B cell (primary cell): ENCODE results near the gene TBL1XR1. TPM values are rescaled to one million over a fixed set of nuclear protein-coding genes. Genes with fewer than 3 reads are reported as not detected.

Experiments
- ATAC-seq: fragments of 200-7000 bp; cut with Tn5 transposase; one replicate; pipeline ENCODE4 v1.10.0; 2021; ENCODE audit warnings: low read depth, mild to moderate bottlenecking, moderate number of reproducible peaks, moderate library complexity
- CTCF ChIA-PET: fragments of 350-600 bp; sonication (Branson Sonifier 250); formaldehyde crosslinking; loops from one replicate; lab custom pipeline; 2021; ENCODE audit warnings: antibody characterized with exemption, inconsistent platforms; lab: Charles Lee
- POLR2A ChIA-PET: fragments of 350-600 bp; sonication (Branson Sonifier 250); formaldehyde crosslinking; loops from one replicate; lab custom pipeline; 2021; ENCODE audit warnings: antibody characterized with exemption; lab: Charles Lee
- DNase-seq: peaks from one replicate; pipeline ENCODE4 v3.0.0; 2013
- H2AFZ ChIP-seq: 2 replicates; pipeline ENCODE4 v1.6.1; 2012; ENCODE audit warnings: mild to moderate bottlenecking, low read depth, low read length; ENCODE audit not compliant: insufficient read depth, poor library complexity, severe bottlenecking
- H3K27ac ChIP-seq, 2 donors: 1 replicate in 1 of 2; 2 replicates in 1 of 2; pipeline ENCODE4 v1.5.1; 2012 to 2013; ENCODE audit warnings: low read length in 2 of 2, mild to moderate bottlenecking in 2 of 2, moderate library complexity in 1 of 2
- H3K27me3 ChIP-seq, 4 experiments: fragments of 200-600 bp in 1 of 4; sonication (generic) in 1 of 4; replicated peaks in 1 of 4; 1 replicate in 2 of 4; 2 replicates in 2 of 4; pipeline versions ENCODE4 v1.6.1 to v1.7.0; 2013 to 2016; ENCODE audit warnings: low read length in 3 of 4, mild to moderate bottlenecking in 2 of 4, mixed read lengths in 1 of 4, moderate library complexity in 1 of 4; ENCODE audit not compliant: insufficient read depth in 4 of 4, control insufficient read depth in 3 of 4; ENCODE audit errors: control extremely low read depth in 1 of 4
- H3K36me3 ChIP-seq, 2 experiments: replicated peaks in 1 of 2; 1 replicate in 1 of 2; 2 replicates in 1 of 2; pipeline versions ENCODE4 v1.6.1 to v1.7.1; 2013; ENCODE audit warnings: low read length in 1 of 2; ENCODE audit not compliant: insufficient read depth in 2 of 2, control insufficient read depth in 1 of 2; ENCODE audit errors: control extremely low read depth in 1 of 2, extremely low read depth in 1 of 2
- H3K4me1 ChIP-seq, 2 donors: fragments of 200-600 bp in 1 of 2; sonication (generic) in 1 of 2; 1 replicate in 1 of 2; 2 replicates in 1 of 2; pipeline versions ENCODE4 v1.5.1 to v1.6.1; 2013 to 2017; ENCODE audit warnings: low read length in 2 of 2; ENCODE audit not compliant: control insufficient read depth in 2 of 2, insufficient read depth in 2 of 2
- H3K4me2 ChIP-seq: replicated peaks from 2 replicates; pipeline ENCODE3; 2012; ENCODE audit warnings: mild to moderate bottlenecking, low read depth, low read length; ENCODE audit not compliant: poor library complexity, severe bottlenecking
- H3K4me3 ChIP-seq, 5 experiments: fragments of 200-600 bp in 1 of 5; sonication (generic) in 1 of 5; 1 replicate in 3 of 5; 2 replicates in 2 of 5; pipeline versions ENCODE4 v1.5.1 to v1.7.0; 2011 to 2016; ENCODE audit warnings: low read length in 4 of 5, mild to moderate bottlenecking in 4 of 5, low read depth in 2 of 5, control low read depth in 1 of 5, moderate library complexity in 1 of 5; ENCODE audit not compliant: insufficient read depth in 1 of 5; ENCODE audit errors: control extremely low read depth in 1 of 5, extremely low read depth in 1 of 5
- H3K79me2 ChIP-seq: fragments of 200-600 bp; sonication (generic); one replicate; pipeline ENCODE4 v1.6.0; 2016; ENCODE audit warnings: low read length; ENCODE audit not compliant: control insufficient read depth, insufficient read depth
- H3K9ac ChIP-seq: fragments of 200-600 bp; sonication (generic); 2 replicates; pipeline ENCODE4 v1.6.1; 2017; ENCODE audit warnings: mild to moderate bottlenecking, low read length, moderate library complexity
- H3K9me3 ChIP-seq, 3 donors: one replicate each; pipeline versions ENCODE4 v1.6.1 to v1.7.1; 2013; ENCODE audit warnings: low read length in 2 of 3; ENCODE audit not compliant: control insufficient read depth in 2 of 3, insufficient read depth in 1 of 3; ENCODE audit errors: control extremely low read depth in 1 of 3
- H4K20me1 ChIP-seq: 2 replicates; pipeline ENCODE4 v1.6.0; 2012; ENCODE audit warnings: mild to moderate bottlenecking, low read length; ENCODE audit not compliant: insufficient read depth, control insufficient read depth, poor library complexity, severe bottlenecking
- H3K27ac Mint-ChIP-seq: one replicate; pipeline ENCODE4 v1.8.0; 2021; ENCODE audit warnings: mixed read lengths
- H3K27me3 Mint-ChIP-seq: one replicate; pipeline ENCODE4 v1.8.0; 2021; ENCODE audit warnings: mixed read lengths
- H3K4me1 Mint-ChIP-seq: one replicate; pipeline ENCODE4 v1.8.0; 2021; ENCODE audit warnings: mixed read lengths
- H3K4me3 Mint-ChIP-seq: one replicate; pipeline ENCODE4 v1.8.0; 2021; ENCODE audit warnings: mixed read lengths
- H3K9me3 Mint-ChIP-seq: one replicate; pipeline ENCODE4 v1.8.0; 2022; ENCODE audit warnings: mixed read lengths; ENCODE audit not compliant: insufficient read depth
- EZH2 ChIP-seq: IDR thresholded peaks from 2 replicates; pipeline ENCODE4 v1.6.1; 2012; ENCODE audit warnings: borderline replicate concordance, low read depth, mild to moderate bottlenecking, moderate library complexity, low read length; ENCODE audit not compliant: insufficient read depth, poor library complexity, severe bottlenecking
- WGBS: methylation state at CpG from one replicate; pipeline ENCODE4 v1.1.5; 2013; ENCODE audit warnings: missing lambda C conversion rate; ENCODE audit not compliant: insufficient coverage; 5-methylcytosine and 5-hydroxymethylcytosine counted together
- intact Hi-C: fragments of 100-400 bp; cut with micrococcal nuclease; formaldehyde crosslinking; loops from one replicate; pipeline ENCODE4 v1.10.0; 2022
- polyA plus RNA-seq: library from polyadenylated mRNA; depleted of rRNA; stranded (reverse); fragments of >200 nt; gene quantifications from 2 replicates; pipeline ENCODE4 v1.2.3, GENCODE V29; 2012
- total RNA-seq, 2 donors: library from RNA; stranded (reverse); fragments of 120-200 nt in 1 of 2; gene quantifications; 1 replicate in 1 of 2; 2 replicates in 1 of 2; pipeline versions ENCODE4 v1.2.3 to v1.2.4, GENCODE V29; 2013 to 2022
- TF ChIP-seq, protein P1 (sequence below): fragments of 200-600 bp; IDR thresholded peaks from one replicate; pipeline ENCODE4 v1.8.0; 2022; ENCODE audit warnings: antibody characterized with exemption, mild to moderate bottlenecking

TBL1XR1 gene
- total and polyA plus RNA-seq, 2 donors (not counting 1 experiment from before 2014, with no cell fraction given) = 17.6 to 128 TPM

- no peak overlapping the region for H3K27ac ChIP-seq
- peaks cover 16 to 17% of the 10 kb centered on the region in 2 donors for H3K4me1 ChIP-seq
- no peak overlapping the region for H3K4me3 ChIP-seq
- H3K9ac ChIP-seq = no peak overlapping the region
- no peaks in the 10 kb centered on the region for H3K36me3 ChIP-seq
- no peaks in the 10 kb centered on the region for H3K9me3 ChIP-seq
- no peaks in the 10 kb centered on the region for H3K27me3 Mint-ChIP-seq
- DNase-seq = no peak
- no peak overlapping the region for H3K27ac Mint-ChIP-seq
- no peak overlapping the region for H2AFZ ChIP-seq
- peaks cover 19% of the 10 kb centered on the region for H3K4me1 Mint-ChIP-seq
- H3K9me3 Mint-ChIP-seq = no peaks in the 10 kb centered on the region
- no peak for ATAC-seq
- H3K4me2 ChIP-seq = no peak overlapping the region
- POLR2A ChIA-PET = no interaction called here
- CTCF ChIA-PET = no interaction called here
- no peaks in the 10 kb centered on the region for H4K20me1 ChIP-seq
- H3K27me3 ChIP-seq = no peaks in the 10 kb centered on the region
- no peaks in the 10 kb centered on the region for H3K79me2 ChIP-seq
- no peak overlapping the region for H3K4me3 Mint-ChIP-seq
- intact Hi-C loops = no loop called here
- WGBS = 89% methylated on average over 7 of the region's 9 CpGs
- TF ChIP-seq, protein P1, sequence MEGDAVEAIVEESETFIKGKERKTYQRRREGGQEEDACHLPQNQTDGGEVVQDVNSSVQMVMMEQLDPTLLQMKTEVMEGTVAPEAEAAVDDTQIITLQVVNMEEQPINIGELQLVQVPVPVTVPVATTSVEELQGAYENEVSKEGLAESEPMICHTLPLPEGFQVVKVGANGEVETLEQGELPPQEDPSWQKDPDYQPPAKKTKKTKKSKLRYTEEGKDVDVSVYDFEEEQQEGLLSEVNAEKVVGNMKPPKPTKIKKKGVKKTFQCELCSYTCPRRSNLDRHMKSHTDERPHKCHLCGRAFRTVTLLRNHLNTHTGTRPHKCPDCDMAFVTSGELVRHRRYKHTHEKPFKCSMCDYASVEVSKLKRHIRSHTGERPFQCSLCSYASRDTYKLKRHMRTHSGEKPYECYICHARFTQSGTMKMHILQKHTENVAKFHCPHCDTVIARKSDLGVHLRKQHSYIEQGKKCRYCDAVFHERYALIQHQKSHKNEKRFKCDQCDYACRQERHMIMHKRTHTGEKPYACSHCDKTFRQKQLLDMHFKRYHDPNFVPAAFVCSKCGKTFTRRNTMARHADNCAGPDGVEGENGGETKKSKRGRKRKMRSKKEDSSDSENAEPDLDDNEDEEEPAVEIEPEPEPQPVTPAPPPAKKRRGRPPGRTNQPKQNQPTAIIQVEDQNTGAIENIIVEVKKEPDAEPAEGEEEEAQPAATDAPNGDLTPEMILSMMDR = no peak
- no peak for TF ChIP-seq EZH2
Observed at GRCh38 chr3:177220136-177220974, 23.1 kb upstream of the TBL1XR1 start.

GRCh38 chr3:177213801-177214535 lies 16.7 kb upstream of the TBL1XR1 start:
- TF ChIP-seq, protein P1 = no peak
- TF ChIP-seq EZH2 = no peak
- Histone ChIP-seq H3K4me1 (no peaks in the 10 kb centered on the region), H3K27ac (no peak overlapping the region), H3K4me3 (no peak overlapping the region), H3K27me3 (no peaks in the 10 kb centered on the region), H3K4me2 (no peak overlapping the region), H2AFZ (no peak overlapping the region), H3K79me2 (no peaks in the 10 kb centered on the region), H3K9ac (no peak overlapping the region), H3K9me3 (no peaks in the 10 kb centered on the region), H3K36me3 (no peaks in the 10 kb centered on the region), H4K20me1 (no peaks in the 10 kb centered on the region)
- intact Hi-C loops = no loop called here
- POLR2A ChIA-PET = no interaction called here
- no peak overlapping the region for H3K4me3 Mint-ChIP-seq
- DNase-seq (no peak), ATAC-seq (no peak)
- no peaks in the 10 kb centered on the region for H3K27me3 Mint-ChIP-seq
- CTCF ChIA-PET = no interaction called here
- WGBS = 85% methylated on average over 5 of the region's 7 CpGs
- H3K4me1 Mint-ChIP-seq = no peaks in the 10 kb centered on the region
- H3K9me3 Mint-ChIP-seq = no peaks in the 10 kb centered on the region
- no peak overlapping the region for H3K27ac Mint-ChIP-seq
